PC-3 (cell line): ENCODE results near the gene TUBB6. TPM values are rescaled to one million over a fixed set of nuclear protein-coding genes. Genes with fewer than 3 reads are reported as not detected.

ENCODE experiments used
- ATAC-seq: fragments of 200-7000 bp; cut with Tn5 transposase; 2 replicates; pipeline ENCODE4 v1.9.1; 2020; ENCODE audit warnings: mild to moderate bottlenecking, moderate library complexity
- BruUV-seq: library from RNA; stranded (reverse); fragments of 400-500 nt; replicated peaks from 2 replicates; lab custom pipeline; 2021; lab: Mats Ljungman, UMichigan
- CTCF ChIA-PET: fragments of 300-600 bp; sonication (Branson Sonifier 250); formaldehyde crosslinking; loops from one replicate; lab custom pipeline; 2022; ENCODE audit warnings: antibody characterized with exemption; lab: Charles Lee
- POLR2A ChIA-PET: fragments of 300-600 bp; sonication (Branson Sonifier 250); formaldehyde crosslinking; loops from one replicate; lab custom pipeline; 2022; ENCODE audit warnings: antibody characterized with exemption; ENCODE audit not compliant: unreplicated experiment; lab: Charles Lee
- DNase-seq: peaks from one replicate; pipeline ENCODE4 v3.0.0-alpha.2; 2015
- H2AFZ ChIP-seq: fragments of 300-600 bp; sonication (generic); 2 replicates; pipeline ENCODE4 v1.6.0; 2016; ENCODE audit warnings: antibody characterized with exemption, low read length
- H3F3A ChIP-seq: fragments of 300-600 bp; sonication (generic); one replicate; pipeline ENCODE4 v1.6.0; 2017; ENCODE audit warnings: antibody characterized with exemption, low read length, control low read depth, mild to moderate bottlenecking; ENCODE audit not compliant: unreplicated experiment
- H3K27ac ChIP-seq: fragments of 300-600 bp; sonication (generic); 2 replicates; pipeline ENCODE4 v1.5.1; 2016; ENCODE audit warnings: mild to moderate bottlenecking, low read length
- H3K27me3 ChIP-seq: fragments of 300-600 bp; sonication (generic); 2 replicates; pipeline ENCODE4 v1.6.1; 2016; ENCODE audit warnings: low read length, mixed read lengths
- H3K36me3 ChIP-seq: fragments of 300-600 bp; sonication (generic); 2 replicates; pipeline ENCODE4 v1.6.1; 2016; ENCODE audit warnings: low read depth, mixed run types, low read length, mixed read lengths
- H3K4me1 ChIP-seq: fragments of 300-600 bp; sonication (generic); 2 replicates; pipeline ENCODE4 v1.5.1; 2016; ENCODE audit warnings: low read length; ENCODE audit not compliant: insufficient read depth
- H3K4me2 ChIP-seq: fragments of 300-600 bp; sonication (generic); 2 replicates; pipeline ENCODE4 v1.6.0; 2016; ENCODE audit warnings: low read length
- H3K4me3 ChIP-seq: fragments of 300-600 bp; sonication (generic); 2 replicates; pipeline ENCODE4 v1.5.1; 2016; ENCODE audit warnings: mild to moderate bottlenecking, low read length, mixed read lengths
- H3K79me2 ChIP-seq: fragments of 300-600 bp; sonication (generic); 2 replicates; pipeline ENCODE4 v1.6.1; 2017; ENCODE audit warnings: low read length, mixed read lengths
- H3K9ac ChIP-seq: fragments of 300-600 bp; sonication (generic); 2 replicates; pipeline ENCODE4 v1.6.0; 2016; ENCODE audit warnings: mild to moderate bottlenecking, low read length
- H3K9me2 ChIP-seq: fragments of 300-600 bp; sonication (generic); replicated peaks from 2 replicates; pipeline ENCODE4 v1.6.1; 2016; ENCODE audit warnings: mixed run types, low read length, mixed read lengths
- H3K9me3 ChIP-seq: fragments of 300-600 bp; sonication (generic); 2 replicates; pipeline ENCODE4 v1.6.1; 2016; ENCODE audit warnings: low read length, mixed read lengths
- H4K20me1 ChIP-seq: fragments of 300-600 bp; sonication (generic); 2 replicates; pipeline ENCODE4 v1.6.1; 2016; ENCODE audit warnings: low read length, mixed read lengths
- CTCF ChIP-seq: fragments of 300-600 bp; sonication (generic); conservative IDR thresholded peaks from 2 replicates; pipeline ENCODE4 v1.5.1; 2017; ENCODE audit warnings: antibody characterized with exemption, low read depth, mild to moderate bottlenecking, low read length
- EZH2 ChIP-seq: fragments of 300-600 bp; sonication (generic); IDR thresholded peaks from one replicate; pipeline ENCODE4 v1.6.1; 2017; ENCODE audit warnings: antibody characterized with exemption, mild to moderate bottlenecking, low read length; ENCODE audit not compliant: unreplicated experiment
- EZH2phosphoT487 ChIP-seq: fragments of 300-600 bp; sonication (generic); IDR thresholded peaks from 2 replicates; pipeline ENCODE4 v1.6.1; 2018; ENCODE audit warnings: mild to moderate bottlenecking, antibody characterized with exemption, low read length, borderline replicate concordance
- intact Hi-C: fragments of 100-400 bp; cut with micrococcal nuclease; formaldehyde crosslinking; loops from 2 replicates; pipeline ENCODE4 v1.9.0; 2023
- total RNA-seq: library from RNA; depleted of rRNA; stranded (reverse); fragments of >200 nt; gene quantifications from 2 replicates; pipeline ENCODE4 v1.2.3, GENCODE V29; 2014

The TUBB6 gene
- total RNA-seq, 1 experiment from 2014 or later = 191 TPM

GRCh38 chr18:12287684-12288402, 20.2 kb upstream of the TUBB6 start:
- peak overlapping the region; percentile 47 for H3K9ac ChIP-seq
- peak; percentile 88 for ATAC-seq
- H2AFZ ChIP-seq = peak overlapping the region; percentile 98
- BruUV-seq = TSS peak; percentile 98
- no peaks in the 10 kb centered on the region for H3K9me3 ChIP-seq
- no peaks in the 10 kb centered on the region for H3K27me3 ChIP-seq
- H3K79me2 ChIP-seq = no peaks in the 10 kb centered on the region
- no peaks in the 10 kb centered on the region for H3K9me2 ChIP-seq
- intact Hi-C loops = loop anchor here (1.0 kb wide), 1 partner anchor 20 kb away; the partner anchor contains the start of gene TUBB6
- peak overlapping the region; percentile 70 for H3K4me3 ChIP-seq
- H3K4me2 ChIP-seq = peak overlapping the region; percentile 98
- peak; percentile 85 for DNase-seq
- H3K4me1 ChIP-seq = peaks cover 33% of the 10 kb centered on the region
- H3K36me3 ChIP-seq = no peaks in the 10 kb centered on the region
- ChIA-PET POLR2A (interaction anchor here (0.6 to 1.3 kb wide), 3 partner anchors 89 to 1088 kb away, joined by 3 to 7 read pairs (median 3); partner anchors contain the start of gene AFG3L2), CTCF (interaction anchor here (0.5 to 1.5 kb wide), 4 partner anchors 10 to 40 kb away, joined by 3 to 7 read pairs (median 4); no protein-coding TSS in a partner anchor)
- no peaks in the 10 kb centered on the region for H3F3A ChIP-seq
- no peaks in the 10 kb centered on the region for H4K20me1 ChIP-seq
- H3K27ac ChIP-seq = peak overlapping the region; percentile 29
- TF ChIP-seq EZH2phosphoT487 (no peak), CTCF (no peak), EZH2 (no peak)

DNA sequence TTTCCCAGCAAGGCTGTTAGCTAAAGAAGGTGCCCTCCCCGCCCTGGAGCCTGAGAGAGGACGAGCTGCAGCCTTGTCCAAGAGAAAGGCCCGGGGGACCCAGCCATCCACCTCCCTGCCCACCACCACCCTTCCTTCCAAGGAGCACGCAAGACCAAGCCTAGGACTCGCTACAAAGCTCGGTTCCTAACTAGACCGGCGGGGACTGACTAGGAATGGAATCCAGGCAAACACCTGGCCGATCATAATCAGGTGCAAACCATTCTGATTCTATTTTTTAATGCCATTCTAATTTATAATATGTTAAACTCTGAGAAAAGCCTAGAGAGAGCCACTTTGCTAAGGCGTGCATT, 19.7 kb upstream of the TUBB6 start:
- ATAC-seq (peak; percentile 10), DNase-seq (no peak)
- Histone ChIP-seq H3K4me3 (peak overlapping the region; percentile 70), H2AFZ (peak overlapping the region; percentile 98), H3K4me2 (peak overlapping the region; percentile 98), H3F3A (no peaks in the 10 kb centered on the region), H4K20me1 (no peaks in the 10 kb centered on the region), H3K9me2 (no peaks in the 10 kb centered on the region), H3K27me3 (no peaks in the 10 kb centered on the region), H3K36me3 (no peaks in the 10 kb centered on the region), H3K9me3 (no peaks in the 10 kb centered on the region), H3K4me1 (peaks cover 28% of the 10 kb centered on the region), H3K9ac (peak overlapping the region; percentile 22), H3K27ac (peak overlapping the region; percentile 29; the same call in 1 of the 2 replicates), H3K79me2 (no peaks in the 10 kb centered on the region)
- intact Hi-C loops = loop anchor here (1.0 kb wide), 1 partner anchor 20 kb away; the partner anchor contains the start of gene TUBB6
- CTCF ChIA-PET = interaction anchor here (0.8 to 1.5 kb wide), 2 partner anchors 17 to 40 kb away, joined by 4 to 7 read pairs; no protein-coding TSS in a partner anchor
- POLR2A ChIA-PET = interaction anchor here (0.7 to 1.3 kb wide), 2 partner anchors 89 to 505 kb away, joined by 3 to 7 read pairs; partner anchors contain the start of gene AFG3L2
- no peak for TF ChIP-seq CTCF
- TF ChIP-seq EZH2 = no peak
- TF ChIP-seq EZH2phosphoT487 = no peak
- TSS peak; percentile 94 for BruUV-seq

- BruUV-seq = no TSS peak
- no peak overlapping the region for H3K9ac ChIP-seq
- no peaks in the 10 kb centered on the region for H3K9me3 ChIP-seq
- no peak overlapping the region for H2AFZ ChIP-seq
- H3K9me2 ChIP-seq = no peaks in the 10 kb centered on the region
- ChIA-PET POLR2A (no interaction called here), CTCF (no interaction called here)
- H3K27me3 ChIP-seq = no peaks in the 10 kb centered on the region
- DNase-seq (no peak), ATAC-seq (no peak)
- no peaks in the 10 kb centered on the region for H4K20me1 ChIP-seq
- H3K27ac ChIP-seq = no peak overlapping the region
- H3K79me2 ChIP-seq = no peaks in the 10 kb centered on the region
- intact Hi-C loops = no loop called here
- TF ChIP-seq CTCF (no peak), EZH2phosphoT487 (no peak), EZH2 (no peak)
- H3F3A ChIP-seq = no peaks in the 10 kb centered on the region
- no peaks in the 10 kb centered on the region for H3K36me3 ChIP-seq
- no peak overlapping the region for H3K4me3 ChIP-seq
- no peak overlapping the region for H3K4me2 ChIP-seq
- H3K4me1 ChIP-seq = peaks cover 18% of the 10 kb centered on the region
These were observed 18.0 kb upstream of the TUBB6 start for GRCh38 chr18:12290086-12290485.
